ENCODE data around the gene AKT2. TPM values are rescaled to one million over a fixed set of nuclear protein-coding genes. Genes with fewer than 3 reads are reported as not detected.

AKT2 gene
- total RNA-seq, 4 donors from 2014 or later = 63.2 to 266 (median 138) TPM

DNA sequence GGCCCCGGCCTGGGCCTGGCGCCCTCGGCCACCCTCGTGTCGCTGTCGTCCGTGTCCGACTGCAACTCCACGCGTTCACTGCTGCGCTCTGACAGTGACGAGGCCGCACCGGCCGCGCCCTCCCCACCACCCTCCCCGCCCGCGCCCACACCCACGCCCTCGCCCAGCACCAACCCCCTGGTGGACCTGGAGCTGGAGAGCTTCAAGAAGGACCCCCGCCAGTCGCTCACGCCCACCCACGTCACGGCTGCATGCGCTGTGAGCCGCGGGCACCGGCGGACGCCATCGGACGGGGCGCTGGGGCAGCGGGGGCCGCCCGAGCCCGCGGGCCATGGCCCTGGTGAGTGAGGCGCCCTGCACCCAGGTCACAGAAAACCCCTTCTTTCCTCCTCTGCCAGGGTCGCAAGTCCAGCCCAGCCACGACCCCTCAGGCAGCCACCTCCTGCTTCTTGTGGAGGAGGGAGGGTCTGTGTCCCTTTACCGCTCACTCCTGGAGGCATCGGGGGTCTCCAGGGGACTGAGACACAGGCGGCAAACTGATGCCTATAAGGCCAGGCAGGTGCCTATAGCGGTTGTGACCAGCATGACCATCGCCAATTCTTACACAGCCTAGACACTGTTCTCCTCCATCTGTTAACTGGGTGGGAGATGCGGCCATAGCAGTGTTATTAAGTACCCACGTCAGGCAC is 71.1 kb downstream of the AKT2 start:
- Histone ChIP-seq H3K4me3 (no peak overlapping the region), H3K27me3 (peaks cover 26% of the 10 kb centered on the region), H3K9me3 (no peaks in the 10 kb centered on the region), H3K27ac (no peak overlapping the region), H3K36me3 (no peaks in the 10 kb centered on the region), H3K4me1 (peaks cover 0 to 14% (median 10%) of the 10 kb centered on the region in 4 donors)
- DNase-seq = no peak
- in situ Hi-C loops (cut with MboI; ENCODE audit: low pct_ligation_motif_present in 1 of 4, low pct_unique_long_range_greater_than_20kb in 1 of 4, low sequenced_read_pairs in 3 of 4) (no loop called here), intact Hi-C loops (cut with DNase I; ENCODE audit: low total_unique reads) (loop anchor here (5.0 kb wide), 1 partner anchor 72 kb away; no protein-coding TSS in a partner anchor)
- 93% methylated on average over 45 of the region's 50 CpGs; no CpG with 5 or more reads in 1 of the 2 donors for WGBS, 2 donors (ENCODE audit: low coverage in 1 of 2)
- TF ChIP-seq, protein P1, sequence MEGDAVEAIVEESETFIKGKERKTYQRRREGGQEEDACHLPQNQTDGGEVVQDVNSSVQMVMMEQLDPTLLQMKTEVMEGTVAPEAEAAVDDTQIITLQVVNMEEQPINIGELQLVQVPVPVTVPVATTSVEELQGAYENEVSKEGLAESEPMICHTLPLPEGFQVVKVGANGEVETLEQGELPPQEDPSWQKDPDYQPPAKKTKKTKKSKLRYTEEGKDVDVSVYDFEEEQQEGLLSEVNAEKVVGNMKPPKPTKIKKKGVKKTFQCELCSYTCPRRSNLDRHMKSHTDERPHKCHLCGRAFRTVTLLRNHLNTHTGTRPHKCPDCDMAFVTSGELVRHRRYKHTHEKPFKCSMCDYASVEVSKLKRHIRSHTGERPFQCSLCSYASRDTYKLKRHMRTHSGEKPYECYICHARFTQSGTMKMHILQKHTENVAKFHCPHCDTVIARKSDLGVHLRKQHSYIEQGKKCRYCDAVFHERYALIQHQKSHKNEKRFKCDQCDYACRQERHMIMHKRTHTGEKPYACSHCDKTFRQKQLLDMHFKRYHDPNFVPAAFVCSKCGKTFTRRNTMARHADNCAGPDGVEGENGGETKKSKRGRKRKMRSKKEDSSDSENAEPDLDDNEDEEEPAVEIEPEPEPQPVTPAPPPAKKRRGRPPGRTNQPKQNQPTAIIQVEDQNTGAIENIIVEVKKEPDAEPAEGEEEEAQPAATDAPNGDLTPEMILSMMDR (IDR thresholded peaks at IDR 0.05) = no peak
- TF ChIP-seq POLR2A (IDR thresholded peaks at IDR 0.05) (no peak), POLR2AphosphoS5 (IDR thresholded peaks at IDR 0.05) (no peak), EP300 (IDR thresholded peaks at IDR 0.05; ENCODE audit: low read depth) (no peak)

DNA sequence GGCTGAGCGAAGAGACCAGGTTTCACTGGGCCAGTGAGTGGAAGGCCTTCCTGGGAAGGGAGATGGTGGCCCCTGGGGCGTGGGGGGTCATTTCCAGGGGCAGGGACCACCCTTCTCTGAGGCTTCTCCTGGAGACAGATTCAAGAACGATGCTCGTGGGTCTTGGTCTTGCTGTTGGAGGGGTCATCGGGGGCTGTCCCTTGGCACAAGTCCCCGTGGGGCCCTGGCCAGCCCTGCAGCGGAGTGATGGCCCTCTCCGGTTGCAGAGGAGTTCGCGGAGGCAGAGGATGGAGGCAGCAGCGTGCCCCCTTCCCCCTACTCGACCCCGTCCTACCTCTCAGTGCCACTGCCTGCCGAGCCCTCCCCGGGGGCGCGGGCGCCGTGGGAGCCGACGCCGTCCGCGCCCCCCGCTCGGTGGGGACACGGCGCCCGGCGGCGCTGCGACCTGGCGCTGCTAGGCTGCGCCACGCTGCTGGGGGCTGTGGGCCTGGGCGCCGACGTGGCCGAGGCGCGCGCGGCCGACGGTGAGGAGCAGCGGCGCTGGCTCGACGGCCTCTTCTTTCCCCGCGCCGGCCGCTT is 71.8 kb downstream of the AKT2 start:
- Histone ChIP-seq H3K4me1 (peaks cover 0 to 14% (median 10%) of the 10 kb centered on the region in 4 donors), H3K27ac (no peak overlapping the region), H3K4me3 (no peak overlapping the region), H3K9me3 (no peaks in the 10 kb centered on the region), H3K36me3 (no peaks in the 10 kb centered on the region), H3K27me3 (peaks cover 19% of the 10 kb centered on the region)
- DNase-seq = no peak
- WGBS, 2 donors (ENCODE audit: low coverage in 1 of 2) = 93% methylated on average over 44 of the region's 53 CpGs; no CpG with 5 or more reads in 1 of the 2 donors
- intact Hi-C loops (cut with DNase I; ENCODE audit: low total_unique reads) (loop anchor here (5.0 kb wide), 1 partner anchor 71 kb away; no protein-coding TSS in a partner anchor), in situ Hi-C loops (cut with MboI; ENCODE audit: low pct_ligation_motif_present in 1 of 4, low pct_unique_long_range_greater_than_20kb in 1 of 4, low sequenced_read_pairs in 3 of 4) (no loop called here)
- TF ChIP-seq POLR2A (IDR thresholded peaks at IDR 0.05) (no peak), EP300 (IDR thresholded peaks at IDR 0.05; ENCODE audit: low read depth) (no peak), POLR2AphosphoS5 (IDR thresholded peaks at IDR 0.05) (no peak)
- TF ChIP-seq, protein P1 (IDR thresholded peaks at IDR 0.05) = no peak

DNA sequence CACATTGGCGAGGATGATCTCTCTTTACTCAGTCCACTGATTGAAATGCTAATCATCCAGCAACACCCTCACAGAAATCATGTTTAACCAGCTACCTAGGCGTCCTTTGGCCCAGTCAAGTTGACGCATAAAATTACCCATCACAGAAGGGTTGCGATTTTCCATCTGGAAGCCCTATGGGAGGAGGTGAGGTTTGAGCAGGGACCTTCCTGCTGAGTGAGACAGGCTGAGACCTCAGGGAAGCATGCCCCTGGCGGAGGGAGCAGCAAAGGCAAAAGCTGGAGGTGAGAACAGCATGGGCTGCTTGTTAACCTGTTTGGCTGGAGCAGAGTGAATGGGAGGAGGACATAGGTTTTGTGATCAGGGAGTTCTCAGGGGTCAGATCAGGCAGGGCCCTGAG is 74.3 kb downstream of the AKT2 start:
- DNase-seq = no peak
- no peaks in the 10 kb centered on the region for H3K27me3 ChIP-seq
- no peaks in the 10 kb centered on the region for H3K9me3 ChIP-seq
- H3K27ac ChIP-seq = no peak overlapping the region
- H3K36me3 ChIP-seq = no peaks in the 10 kb centered on the region
- H3K4me1 ChIP-seq = no peaks in the 10 kb centered on the region
- in situ Hi-C loops (cut with MboI; ENCODE audit: low pct_ligation_motif_present in 1 of 4, low pct_unique_long_range_greater_than_20kb in 1 of 4, low sequenced_read_pairs in 3 of 4) (no loop called here), intact Hi-C loops (cut with DNase I; ENCODE audit: low total_unique reads) (loop anchor here (5.0 kb wide), 1 partner anchor 69 kb away; no protein-coding TSS in a partner anchor)
- no peak overlapping the region for H3K4me3 ChIP-seq
- TF ChIP-seq POLR2A (IDR thresholded peaks at IDR 0.05) (no peak), POLR2AphosphoS5 (IDR thresholded peaks at IDR 0.05) (no peak), EP300 (IDR thresholded peaks at IDR 0.05; ENCODE audit: low read depth) (no peak)
- TF ChIP-seq, protein P1 (IDR thresholded peaks at IDR 0.05) = no peak
- 93% methylated on average over 5 of the region's 5 CpGs; no CpG with 5 or more reads in 1 of the 2 donors for WGBS, 2 donors (ENCODE audit: low coverage in 1 of 2)

DNA sequence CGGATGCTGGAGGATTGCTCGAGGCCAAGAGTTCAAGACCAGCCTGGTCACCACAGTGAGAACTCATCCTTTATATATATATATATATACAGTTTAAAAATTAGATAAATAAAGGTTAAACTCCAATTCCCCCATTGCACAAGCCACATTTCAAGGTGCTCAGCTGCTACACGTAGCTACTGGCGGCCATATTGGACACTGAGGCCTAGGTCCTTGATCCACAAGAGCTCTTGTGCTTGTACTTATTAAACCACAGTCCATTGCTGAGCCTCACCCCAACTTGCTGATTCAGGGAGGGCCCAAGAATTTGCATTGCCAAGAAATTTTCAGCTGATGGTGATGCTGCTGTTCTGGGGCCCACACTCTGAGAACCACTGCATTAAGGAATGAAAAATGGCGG is 76.5 kb downstream of the AKT2 start:
- H3K9me3 ChIP-seq = no peaks in the 10 kb centered on the region
- H3K4me3 ChIP-seq = no peak overlapping the region
- TF ChIP-seq POLR2A (IDR thresholded peaks at IDR 0.05) (no peak), EP300 (IDR thresholded peaks at IDR 0.05; ENCODE audit: low read depth) (no peak), POLR2AphosphoS5 (IDR thresholded peaks at IDR 0.05) (no peak)
- TF ChIP-seq, protein P1 (IDR thresholded peaks at IDR 0.05) = no peak
- H3K27me3 ChIP-seq = no peaks in the 10 kb centered on the region
- no peaks in the 10 kb centered on the region for H3K36me3 ChIP-seq
- H3K27ac ChIP-seq = no peak overlapping the region
- in situ Hi-C loops (cut with MboI; ENCODE audit: low pct_ligation_motif_present in 1 of 4, low pct_unique_long_range_greater_than_20kb in 1 of 4, low sequenced_read_pairs in 3 of 4) = no loop called here
- WGBS, 2 donors (ENCODE audit: low coverage in 1 of 2) = 95% methylated on average over 5 of the region's 5 CpGs; no CpG with 5 or more reads in 1 of the 2 donors
- H3K4me1 ChIP-seq = no peaks in the 10 kb centered on the region
- no peak for DNase-seq
- intact Hi-C loops (cut with DNase I; ENCODE audit: low total_unique reads) = no loop called here

Data from transverse colon (tissue), 4 donors.